Breast epithelium (tissue), 3 donors: Measurements from ENCODE around the gene KLF12.

ENCODE experiments used
- POLR2A ChIP-seq: fragments of 450-650 bp; IDR thresholded peaks from one replicate; pipeline ENCODE4 v1.6.1; 2016; ENCODE audit warnings: antibody characterized with exemption, mild to moderate bottlenecking, moderate library complexity
- POLR2AphosphoS5 ChIP-seq, 3 donors: sonication (generic); formaldehyde crosslinking; IDR thresholded peaks; one replicate each; pipeline ENCODE4 v1.6.1; 2017; ENCODE audit warnings: antibody characterized with exemption in 3 of 3
- TF ChIP-seq, protein P1 (sequence below), 3 donors: fragments of 450-650 bp; IDR thresholded peaks; one replicate each; pipeline ENCODE4 v1.5.1; 2016 to 2017; ENCODE audit warnings: antibody characterized with exemption in 3 of 3, mild to moderate bottlenecking in 3 of 3, moderate library complexity in 3 of 3

DNA sequence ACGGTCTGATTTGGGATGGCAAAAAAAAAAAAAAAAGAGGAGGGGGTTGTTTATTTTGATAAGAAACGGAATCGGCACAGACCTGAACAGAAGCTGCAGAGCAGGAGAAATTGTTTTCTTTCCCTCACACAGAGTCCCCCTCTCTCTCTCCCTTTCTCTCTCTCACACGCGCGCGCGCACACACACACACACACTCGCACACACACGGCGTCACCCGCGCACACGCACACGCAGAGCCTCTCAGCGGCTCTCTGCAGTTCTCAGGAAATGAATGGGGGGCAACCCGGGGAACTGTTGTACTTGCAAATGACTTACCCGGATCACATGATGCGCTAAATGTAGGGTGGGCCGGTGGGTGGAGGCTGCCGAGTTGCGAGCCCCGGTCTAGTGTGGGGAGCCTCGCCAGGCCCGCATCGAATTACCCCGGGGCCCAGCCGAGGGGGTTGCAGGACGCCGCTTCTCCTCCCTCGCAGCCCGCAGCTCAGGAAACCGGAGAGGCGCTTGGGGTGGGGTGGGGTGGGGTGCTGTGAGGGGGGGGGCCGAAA is 475 bp downstream of the KLF12 start:
- TF ChIP-seq, protein P1, sequence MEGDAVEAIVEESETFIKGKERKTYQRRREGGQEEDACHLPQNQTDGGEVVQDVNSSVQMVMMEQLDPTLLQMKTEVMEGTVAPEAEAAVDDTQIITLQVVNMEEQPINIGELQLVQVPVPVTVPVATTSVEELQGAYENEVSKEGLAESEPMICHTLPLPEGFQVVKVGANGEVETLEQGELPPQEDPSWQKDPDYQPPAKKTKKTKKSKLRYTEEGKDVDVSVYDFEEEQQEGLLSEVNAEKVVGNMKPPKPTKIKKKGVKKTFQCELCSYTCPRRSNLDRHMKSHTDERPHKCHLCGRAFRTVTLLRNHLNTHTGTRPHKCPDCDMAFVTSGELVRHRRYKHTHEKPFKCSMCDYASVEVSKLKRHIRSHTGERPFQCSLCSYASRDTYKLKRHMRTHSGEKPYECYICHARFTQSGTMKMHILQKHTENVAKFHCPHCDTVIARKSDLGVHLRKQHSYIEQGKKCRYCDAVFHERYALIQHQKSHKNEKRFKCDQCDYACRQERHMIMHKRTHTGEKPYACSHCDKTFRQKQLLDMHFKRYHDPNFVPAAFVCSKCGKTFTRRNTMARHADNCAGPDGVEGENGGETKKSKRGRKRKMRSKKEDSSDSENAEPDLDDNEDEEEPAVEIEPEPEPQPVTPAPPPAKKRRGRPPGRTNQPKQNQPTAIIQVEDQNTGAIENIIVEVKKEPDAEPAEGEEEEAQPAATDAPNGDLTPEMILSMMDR (IDR thresholded peaks at IDR 0.05), result no peak
- TF ChIP-seq POLR2AphosphoS5 (IDR thresholded peaks at IDR 0.05), result peak in 2 of 3 donors; percentile 63 to 65
- TF ChIP-seq POLR2A, result no peak
